GM12878 (cell line): Measurements from ENCODE around the gene EXO1. TPM values are rescaled to one million over a fixed set of nuclear protein-coding genes. Genes with fewer than 3 reads are reported as not detected.
"Not testable (repeated sequence)": the region's sequence is repeated elsewhere in the genome, so short reads cannot be mapped to it uniquely, and the experiment has no call there.

Source experiments
- ATAC-seq: fragments of 200-7000 bp; cut with Tn5 transposase; 3 replicates; pipeline ENCODE4 v1.9.1; 2020; ENCODE audit warnings: mild to moderate bottlenecking, moderate library complexity
- BruUV-seq: library from RNA; stranded (reverse); fragments of 400-500 nt; replicated peaks from 2 replicates; lab custom pipeline; 2021; lab: Mats Ljungman, UMichigan
- CTCF ChIA-PET: fragments of 300-600 bp; sonication (Branson Sonifier 250); formaldehyde crosslinking; extraction: SDS; loops from one replicate; lab custom pipeline; 2021; ENCODE audit warnings: inconsistent platforms; lab: Yijun Ruan, JAX
- POLR2A ChIA-PET: fragments of 350-600 bp; formaldehyde crosslinking; extraction: SDS; loops from one replicate; lab custom pipeline; 2021; ENCODE audit warnings: inconsistent platforms; lab: Charles Lee
- RAD21 ChIA-PET: fragments of 300-600 bp; sonication (Branson Sonifier 250); formaldehyde crosslinking; loops from one replicate; lab custom pipeline; 2023; ENCODE audit warnings: antibody characterized with exemption; ENCODE audit not compliant: unreplicated experiment; lab: Charles Lee
- SMC1A ChIA-PET: fragments of 300-600 bp; sonication (Branson Sonifier 250); formaldehyde crosslinking; loops from one replicate; lab custom pipeline; 2023; ENCODE audit not compliant: unreplicated experiment, uncharacterized antibody; lab: Charles Lee
- DNase-seq: peaks from one replicate; pipeline ENCODE4 v3.0.0-alpha.2; 2011; ENCODE audit warnings: low read depth, low spot score
- FAIRE-seq: peaks from 3 replicates; lab custom pipeline; 2011; peaks lifted over from hg19 to GRCh38; lab: Jason Lieb, UNC
- H2AFZ ChIP-seq: 2 replicates; pipeline ENCODE4 v1.6.0; 2011; ENCODE audit warnings: low read depth, low read length, control low read depth; ENCODE audit not compliant: control insufficient read depth
- H3K27ac ChIP-seq: 2 replicates; pipeline ENCODE4 v1.5.1; 2011; ENCODE audit warnings: control low read depth; ENCODE audit not compliant: control insufficient read depth, insufficient read depth
- H3K27me3 ChIP-seq, 2 experiments: replicated peaks in 1 of 2; 2 replicates each; pipeline versions ENCODE4 v1.6.0 to v1.6.1; 2011; ENCODE audit warnings: low read length in 1 of 2; ENCODE audit not compliant: control insufficient read depth in 2 of 2, insufficient read depth in 2 of 2
- H3K36me3 ChIP-seq, 2 experiments: 2 replicates each; pipeline ENCODE4 v1.5.1; 2011; ENCODE audit warnings: low read length in 1 of 2; ENCODE audit not compliant: control insufficient read depth in 2 of 2, insufficient read depth in 2 of 2
- H3K4me1 ChIP-seq: 2 replicates; pipeline ENCODE4 v1.6.1; 2011; ENCODE audit warnings: mild to moderate bottlenecking, low read length, moderate library complexity, mixed read lengths; ENCODE audit not compliant: control insufficient read depth, insufficient read depth
- H3K4me2 ChIP-seq: 2 replicates; pipeline ENCODE4 v1.6.0; 2011; ENCODE audit warnings: control low read depth; ENCODE audit not compliant: control insufficient read depth, insufficient read depth
- H3K4me3 ChIP-seq: fragments of 200-600 bp; sonication (generic); 2 replicates; pipeline ENCODE4 v1.5.1; 2016
- H3K79me2 ChIP-seq: 2 replicates; pipeline ENCODE4 v1.6.0; 2011; ENCODE audit warnings: low read length; ENCODE audit not compliant: control insufficient read depth, insufficient read depth
- H3K9ac ChIP-seq: 2 replicates; pipeline ENCODE4 v1.8.0; 2011; ENCODE audit warnings: low read length, control low read depth, mixed read lengths; ENCODE audit not compliant: control insufficient read depth, insufficient read depth
- H3K9me3 ChIP-seq: replicated peaks from 3 replicates; pipeline ENCODE4 v1.5.1; 2011; ENCODE audit warnings: mild to moderate bottlenecking, low read length; ENCODE audit not compliant: control insufficient read depth, insufficient read depth
- H4K20me1 ChIP-seq: 2 replicates; pipeline ENCODE4 v1.6.0; 2011; ENCODE audit not compliant: control insufficient read depth, insufficient read depth
- FOS ChIP-seq: IDR thresholded peaks from 3 replicates; pipeline ENCODE4 v1.6.1; 2011; ENCODE audit warnings: borderline replicate concordance; ENCODE audit not compliant: insufficient read length; ENCODE audit errors: extremely low read depth
- IKZF1 ChIP-seq: fragments of 450-650 bp; conservative IDR thresholded peaks from 2 replicates; pipeline ENCODE4 v1.6.1; 2017; ENCODE audit warnings: antibody characterized with exemption, mild to moderate bottlenecking
- PAX8 ChIP-seq: fragments of 450-650 bp; IDR thresholded peaks from 2 replicates; pipeline ENCODE4 v1.6.1; 2017; ENCODE audit warnings: mild to moderate bottlenecking, moderate library complexity
- RAD21 ChIP-seq: IDR thresholded peaks from 2 replicates; pipeline ENCODE4 v1.6.1; 2011; ENCODE audit warnings: mild to moderate bottlenecking, low read depth, low read length, moderate library complexity; ENCODE audit not compliant: insufficient read depth
- RBBP5 ChIP-seq: fragments of 200-600 bp; sonication (generic); conservative IDR thresholded peaks from 2 replicates; pipeline ENCODE4 v1.6.1; 2016
- TCF12 ChIP-seq: IDR thresholded peaks from 2 replicates; pipeline ENCODE4 v1.6.1; 2011; ENCODE audit warnings: low read depth, mild to moderate bottlenecking, low read length
- ZZZ3 ChIP-seq: IDR thresholded peaks from 2 replicates; pipeline ENCODE4 v1.6.1; 2011; ENCODE audit warnings: low read depth; ENCODE audit not compliant: control insufficient read depth, insufficient read length
- WGBS: methylation state at CpG from one replicate; pipeline ENCODE4 v1.1.6; 2016; ENCODE audit warnings: low lambda C conversion rate; ENCODE audit not compliant: insufficient replicate concordance, insufficient coverage; ENCODE audit errors: missing lambda C conversion rate; 5-methylcytosine and 5-hydroxymethylcytosine counted together
- in situ Hi-C: fragments of 300-500 bp; cut with MboI; formaldehyde crosslinking; loops from 9 replicates; pipeline ENCODE4 v1.14.3; 2018; ENCODE audit warnings: mixed read lengths
- intact Hi-C: fragments of 100-400 bp; cut with micrococcal nuclease; formaldehyde crosslinking; loops from one replicate; pipeline ENCODE4 v1.14.2; 2022; ENCODE audit not compliant: unreplicated experiment
- polyA plus RNA-seq, 11 experiments: library from polyadenylated mRNA; depleted of rRNA in 4 of 11; unstranded in 6 of 11; stranded (reverse) in 5 of 11; fragments of >200 nt; fragmentation: Nextera tagmentation in 4 of 11; fragmentation: Illumina TruSeq in 1 of 11; extraction: Ambion mirVana in 4 of 11; extraction: Trizol in 1 of 11; gene quantifications; 1 replicate in 1 of 11; 2 replicates in 10 of 11; pipeline versions ENCODE4 v1.2.1 to v1.2.3, GENCODE V29; 2011 to 2016; ENCODE audit warnings: inconsistent platforms in 2 of 11, missing spikeins in 2 of 11, low read depth in 1 of 11
- total RNA-seq, 4 experiments: library from RNA; depleted of rRNA in 3 of 4; stranded (reverse); fragments of >200 nt in 3 of 4; fragmentation: Illumina TruSeq in 1 of 4; extraction: Trizol in 1 of 4; gene quantifications; 2 replicates each; pipeline versions ENCODE4 v1.2.1 to v1.2.3, GENCODE V29; 2013 to 2021
- TF ChIP-seq, protein P1 (sequence below): fragments of 450-650 bp; IDR thresholded peaks from 2 replicates; pipeline ENCODE4 v1.6.1; 2016; ENCODE audit warnings: mild to moderate bottlenecking, moderate library complexity, borderline replicate concordance
- TF ChIP-seq, protein P2 (sequence below): fragments of 450-650 bp; formaldehyde crosslinking; IDR thresholded peaks from 2 replicates; pipeline ENCODE4 v1.5.0; 2022; ENCODE audit warnings: mild to moderate bottlenecking, missing genetic modification characterization

Gene EXO1
- total and polyA plus RNA-seq, 10 of the 15 experiments (the other 5 are each of a cell fraction or from before 2014, with no cell fraction given): 8.7 to 43.4 (median 30.6) TPM

DNA sequence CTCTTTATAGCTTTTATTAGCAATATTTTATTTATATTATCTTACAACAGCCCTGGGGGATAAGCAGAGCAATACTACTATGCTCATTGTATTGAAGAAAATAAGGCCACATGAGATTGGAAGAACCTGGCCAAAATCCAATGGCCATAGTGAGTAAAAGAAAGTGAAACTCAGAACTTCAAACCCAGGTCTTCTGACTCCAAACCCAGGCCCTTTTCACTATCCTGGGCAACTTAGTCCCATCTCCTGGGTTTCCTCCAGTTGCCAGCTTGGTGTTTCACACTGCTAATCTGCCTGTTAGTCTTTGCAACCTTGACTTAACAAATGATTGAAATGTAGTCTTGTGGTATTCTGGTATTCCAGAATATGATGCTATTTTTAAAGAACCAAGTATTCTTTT, 22.4 kb upstream of the EXO1 start (continued):
- TF ChIP-seq, protein P1, sequence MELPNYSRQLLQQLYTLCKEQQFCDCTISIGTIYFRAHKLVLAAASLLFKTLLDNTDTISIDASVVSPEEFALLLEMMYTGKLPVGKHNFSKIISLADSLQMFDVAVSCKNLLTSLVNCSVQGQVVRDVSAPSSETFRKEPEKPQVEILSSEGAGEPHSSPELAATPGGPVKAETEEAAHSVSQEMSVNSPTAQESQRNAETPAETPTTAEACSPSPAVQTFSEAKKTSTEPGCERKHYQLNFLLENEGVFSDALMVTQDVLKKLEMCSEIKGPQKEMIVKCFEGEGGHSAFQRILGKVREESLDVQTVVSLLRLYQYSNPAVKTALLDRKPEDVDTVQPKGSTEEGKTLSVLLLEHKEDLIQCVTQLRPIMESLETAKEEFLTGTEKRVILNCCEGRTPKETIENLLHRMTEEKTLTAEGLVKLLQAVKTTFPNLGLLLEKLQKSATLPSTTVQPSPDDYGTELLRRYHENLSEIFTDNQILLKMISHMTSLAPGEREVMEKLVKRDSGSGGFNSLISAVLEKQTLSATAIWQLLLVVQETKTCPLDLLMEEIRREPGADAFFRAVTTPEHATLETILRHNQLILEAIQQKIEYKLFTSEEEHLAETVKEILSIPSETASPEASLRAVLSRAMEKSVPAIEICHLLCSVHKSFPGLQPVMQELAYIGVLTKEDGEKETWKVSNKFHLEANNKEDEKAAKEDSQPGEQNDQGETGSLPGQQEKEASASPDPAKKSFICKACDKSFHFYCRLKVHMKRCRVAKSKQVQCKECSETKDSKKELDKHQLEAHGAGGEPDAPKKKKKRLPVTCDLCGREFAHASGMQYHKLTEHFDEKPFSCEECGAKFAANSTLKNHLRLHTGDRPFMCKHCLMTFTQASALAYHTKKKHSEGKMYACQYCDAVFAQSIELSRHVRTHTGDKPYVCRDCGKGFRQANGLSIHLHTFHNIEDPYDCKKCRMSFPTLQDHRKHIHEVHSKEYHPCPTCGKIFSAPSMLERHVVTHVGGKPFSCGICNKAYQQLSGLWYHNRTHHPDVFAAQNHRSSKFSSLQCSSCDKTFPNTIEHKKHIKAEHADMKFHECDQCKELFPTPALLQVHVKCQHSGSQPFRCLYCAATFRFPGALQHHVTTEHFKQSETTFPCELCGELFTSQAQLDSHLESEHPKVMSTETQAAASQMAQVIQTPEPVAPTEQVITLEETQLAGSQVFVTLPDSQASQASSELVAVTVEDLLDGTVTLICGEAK: no peak
- TF ChIP-seq FOS (no peak), PAX8 (no peak), TCF12 (no peak), ZZZ3 (no peak), IKZF1 (no peak), RAD21 (no peak), RBBP5 (no peak)
- TF ChIP-seq, protein P2, sequence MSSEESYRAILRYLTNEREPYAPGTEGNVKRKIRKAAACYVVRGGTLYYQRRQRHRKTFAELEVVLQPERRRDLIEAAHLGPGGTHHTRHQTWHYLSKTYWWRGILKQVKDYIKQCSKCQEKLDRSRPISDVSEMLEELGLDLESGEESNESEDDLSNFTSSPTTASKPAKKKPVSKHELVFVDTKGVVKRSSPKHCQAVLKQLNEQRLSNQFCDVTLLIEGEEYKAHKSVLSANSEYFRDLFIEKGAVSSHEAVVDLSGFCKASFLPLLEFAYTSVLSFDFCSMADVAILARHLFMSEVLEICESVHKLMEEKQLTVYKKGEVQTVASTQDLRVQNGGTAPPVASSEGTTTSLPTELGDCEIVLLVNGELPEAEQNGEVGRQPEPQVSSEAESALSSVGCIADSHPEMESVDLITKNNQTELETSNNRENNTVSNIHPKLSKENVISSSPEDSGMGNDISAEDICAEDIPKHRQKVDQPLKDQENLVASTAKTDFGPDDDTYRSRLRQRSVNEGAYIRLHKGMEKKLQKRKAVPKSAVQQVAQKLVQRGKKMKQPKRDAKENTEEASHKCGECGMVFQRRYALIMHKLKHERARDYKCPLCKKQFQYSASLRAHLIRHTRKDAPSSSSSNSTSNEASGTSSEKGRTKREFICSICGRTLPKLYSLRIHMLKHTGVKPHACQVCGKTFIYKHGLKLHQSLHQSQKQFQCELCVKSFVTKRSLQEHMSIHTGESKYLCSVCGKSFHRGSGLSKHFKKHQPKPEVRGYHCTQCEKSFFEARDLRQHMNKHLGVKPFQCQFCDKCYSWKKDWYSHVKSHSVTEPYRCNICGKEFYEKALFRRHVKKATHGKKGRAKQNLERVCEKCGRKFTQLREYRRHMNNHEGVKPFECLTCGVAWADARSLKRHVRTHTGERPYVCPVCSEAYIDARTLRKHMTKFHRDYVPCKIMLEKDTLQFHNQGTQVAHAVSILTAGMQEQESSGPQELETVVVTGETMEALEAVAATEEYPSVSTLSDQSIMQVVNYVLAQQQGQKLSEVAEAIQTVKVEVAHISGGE (CRISPR knock-in tag): no peak

DNA sequence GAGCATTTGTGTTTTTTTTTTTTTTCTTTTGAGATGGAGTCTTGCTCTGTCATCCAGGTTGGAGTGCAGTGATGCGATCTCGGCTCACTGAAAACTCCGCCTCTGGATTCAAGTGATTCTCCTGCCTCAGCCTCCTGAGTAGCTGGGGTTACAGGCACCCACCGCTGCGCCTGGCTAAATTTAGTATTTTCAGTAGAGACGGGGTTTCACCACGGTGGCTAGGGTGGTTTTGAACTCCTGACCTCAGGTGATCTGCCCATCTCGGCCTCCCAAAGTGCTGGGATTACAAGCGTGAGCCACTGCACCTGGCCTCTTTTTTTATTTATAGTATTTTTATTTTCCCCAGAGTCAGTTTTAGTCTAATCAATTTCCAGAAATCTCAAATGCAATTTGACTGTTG, 21.4 kb upstream of the EXO1 start:
- WGBS: 76% methylated on average over 9 of the region's 9 CpGs
- ATAC-seq, SMC1A ChIA-PET, BruUV-seq, H3K4me2 ChIP-seq, intact Hi-C loops, H3K27me3 ChIP-seq, DNase-seq, H3K27ac ChIP-seq, H3K4me1 ChIP-seq, H3K79me2 ChIP-seq, H3K9me3 ChIP-seq, H2AFZ ChIP-seq, CTCF ChIA-PET, H4K20me1 ChIP-seq, FAIRE-seq, in situ Hi-C loops, H3K9ac ChIP-seq, H3K4me3 ChIP-seq, POLR2A ChIA-PET, H3K36me3 ChIP-seq, RAD21 ChIA-PET: not testable (repeated sequence)
